Measurements from ENCODE around the gene JMJD4. TPM values are rescaled to one million over a fixed set of nuclear protein-coding genes. Genes with fewer than 3 reads are reported as not detected.

Gene JMJD4
- total and polyA plus RNA-seq, 2 donors (not counting 3 experiments of a cell fraction or from before 2014, with no cell fraction given) = 17.3 to 31.2 TPM

DNA sequence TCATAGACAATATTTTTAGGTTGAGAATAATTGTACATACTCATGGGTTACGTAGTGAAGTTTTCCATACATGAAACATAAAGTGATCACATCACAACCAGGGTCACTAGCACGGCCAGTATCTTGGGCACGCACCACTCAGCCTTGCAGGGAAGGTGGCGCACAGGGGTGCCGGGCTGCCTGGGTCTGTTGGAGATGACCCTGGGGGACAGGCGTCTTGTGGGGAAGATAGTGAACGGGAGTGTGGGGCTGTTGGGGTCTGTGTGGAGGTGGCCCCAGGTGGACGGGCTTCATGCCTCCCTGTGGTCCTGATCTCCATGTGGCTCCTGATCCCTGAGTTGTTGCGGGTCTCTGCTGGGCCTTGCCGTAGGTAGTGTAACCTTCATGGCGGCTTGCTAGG is 42.1 kb upstream of the JMJD4 start:
- H2AFZ ChIP-seq (ENCODE audit: low read depth, low read length) = no peak overlapping the region
- CTCF ChIA-PET = interaction anchor here (1.9 kb wide), 1 partner anchor 11 kb away, joined by 7 read pairs; no protein-coding TSS in a partner anchor
- H3K79me2 ChIP-seq (ENCODE audit: control insufficient read depth, insufficient read depth, low read length) = no peaks in the 10 kb centered on the region
- H3K27me3 ChIP-seq (ENCODE audit: control insufficient read depth in 2 of 2, insufficient read depth in 2 of 2, low read length in 2 of 2) = no peaks in the 10 kb centered on the region
- no peaks in the 10 kb centered on the region for H4K20me1 ChIP-seq (replicated peaks; ENCODE audit: control insufficient read depth, extremely low read depth, insufficient read depth, low read length)
- TF ChIP-seq FOS (IDR thresholded peaks at IDR 0.05; ENCODE audit: borderline replicate concordance, insufficient read depth, low read length) = no peak
- no peak for TF ChIP-seq MYC (IDR thresholded peaks at IDR 0.05; ENCODE audit: low read depth, low read length)
- TF ChIP-seq POLR2AphosphoS5 (IDR thresholded peaks at IDR 0.05; ENCODE audit: insufficient read depth, low read depth, low read length) = no peak
- TF ChIP-seq, protein P1, sequence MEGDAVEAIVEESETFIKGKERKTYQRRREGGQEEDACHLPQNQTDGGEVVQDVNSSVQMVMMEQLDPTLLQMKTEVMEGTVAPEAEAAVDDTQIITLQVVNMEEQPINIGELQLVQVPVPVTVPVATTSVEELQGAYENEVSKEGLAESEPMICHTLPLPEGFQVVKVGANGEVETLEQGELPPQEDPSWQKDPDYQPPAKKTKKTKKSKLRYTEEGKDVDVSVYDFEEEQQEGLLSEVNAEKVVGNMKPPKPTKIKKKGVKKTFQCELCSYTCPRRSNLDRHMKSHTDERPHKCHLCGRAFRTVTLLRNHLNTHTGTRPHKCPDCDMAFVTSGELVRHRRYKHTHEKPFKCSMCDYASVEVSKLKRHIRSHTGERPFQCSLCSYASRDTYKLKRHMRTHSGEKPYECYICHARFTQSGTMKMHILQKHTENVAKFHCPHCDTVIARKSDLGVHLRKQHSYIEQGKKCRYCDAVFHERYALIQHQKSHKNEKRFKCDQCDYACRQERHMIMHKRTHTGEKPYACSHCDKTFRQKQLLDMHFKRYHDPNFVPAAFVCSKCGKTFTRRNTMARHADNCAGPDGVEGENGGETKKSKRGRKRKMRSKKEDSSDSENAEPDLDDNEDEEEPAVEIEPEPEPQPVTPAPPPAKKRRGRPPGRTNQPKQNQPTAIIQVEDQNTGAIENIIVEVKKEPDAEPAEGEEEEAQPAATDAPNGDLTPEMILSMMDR (IDR thresholded peaks at IDR 0.05; ENCODE audit: extremely low read depth in 1 of 2, insufficient read depth in 1 of 2, low read depth in 1 of 2, low read length in 2 of 2) = no peak
- TF ChIP-seq JUN (IDR thresholded peaks at IDR 0.05; ENCODE audit: borderline replicate concordance, insufficient read depth, insufficient read length, low read depth) = no peak
- no peak for TF ChIP-seq POLR2A (IDR thresholded peaks at IDR 0.05; ENCODE audit: low read depth, low read length)
- TF ChIP-seq, protein P2, sequence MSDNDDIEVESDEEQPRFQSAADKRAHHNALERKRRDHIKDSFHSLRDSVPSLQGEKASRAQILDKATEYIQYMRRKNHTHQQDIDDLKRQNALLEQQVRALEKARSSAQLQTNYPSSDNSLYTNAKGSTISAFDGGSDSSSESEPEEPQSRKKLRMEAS (IDR thresholded peaks at IDR 0.05; ENCODE audit: insufficient read depth, insufficient read length) = no peak
- no peak for TF ChIP-seq GATA2 (IDR thresholded peaks at IDR 0.05; ENCODE audit: insufficient read depth, insufficient read length, low read depth, low read length)
- no peak for TF ChIP-seq EZH2 (IDR thresholded peaks at IDR 0.05; ENCODE audit: borderline replicate concordance, low read depth, low read length, severe bottlenecking)
- FAIRE-seq (no peak), DNase-seq (ENCODE audit: low read depth, low spot score) (no peak)
- H3K9me1 ChIP-seq (replicated peaks; ENCODE audit: control insufficient read depth, extremely low read depth, insufficient read depth, low read length) = no peaks in the 10 kb centered on the region
- H3K9ac ChIP-seq (replicated peaks; ENCODE audit: extremely low read depth, insufficient read depth, low read length) = no peak overlapping the region
- H3K9me3 ChIP-seq (replicated peaks; ENCODE audit: control insufficient read depth, insufficient read depth, low read length) = no peaks in the 10 kb centered on the region
- POLR2A ChIA-PET = no interaction called here
- dilution Hi-C loops (cut with MboI; ENCODE audit: extremely low pct_ligation_motif_present, low sequenced_read_pairs) = no loop called here
- BruUV-seq (replicated peaks) = no TSS peak
- H3K4me2 ChIP-seq (ENCODE audit: insufficient read depth, low read length) = no peak overlapping the region
- H3K36me3 ChIP-seq (ENCODE audit: control insufficient read depth in 2 of 2, extremely low read depth in 1 of 2, insufficient read depth in 2 of 2, low read length in 2 of 2) = peaks cover 0 to 6% of the 10 kb centered on the region in 2 experiments
- intact Hi-C loops (cut with micrococcal nuclease) = no loop called here
- peaks cover 10% of the 10 kb centered on the region for H3K4me1 ChIP-seq (ENCODE audit: control insufficient read depth, extremely low read depth, insufficient read depth, low read length)
- H3K4me3 ChIP-seq (replicated peaks in 1 of 3; ENCODE audit: insufficient read depth in 1 of 3, low read depth in 1 of 3, low read length in 3 of 3) = no peak overlapping the region
- no peak overlapping the region for H3K27ac ChIP-seq (ENCODE audit: insufficient read depth, low read depth, low read length)

Measured in endothelial cell of umbilical vein (primary cell).